GM23338 (cell line): ENCODE data around the gene NARS2.

Source experiments
- CREB1 ChIP-seq: fragments of 250-450 bp; sonication (Bioruptor Pico); IDR thresholded peaks from 2 replicates; pipeline ENCODE4 v1.5.0; 2020; ENCODE audit warnings: low read depth, mild to moderate bottlenecking, moderate library complexity
- EZH2 ChIP-seq: fragments of 200-600 bp; sonication (generic); IDR thresholded peaks from one replicate; pipeline ENCODE4 v1.8.0; 2017; ENCODE audit warnings: antibody characterized with exemption, mild to moderate bottlenecking, low read depth; ENCODE audit not compliant: unreplicated experiment
- EZH2phosphoT487 ChIP-seq: fragments of 200-600 bp; sonication (generic); IDR thresholded peaks from one replicate; pipeline ENCODE4 v1.8.1; 2018; ENCODE audit warnings: antibody characterized with exemption; ENCODE audit not compliant: unreplicated experiment
- JUNB ChIP-seq: IDR thresholded peaks from one replicate; pipeline ENCODE4 v1.6.1; 2016; ENCODE audit warnings: antibody characterized with exemption; ENCODE audit not compliant: unreplicated experiment
- POLR2AphosphoS5 ChIP-seq: IDR thresholded peaks from 2 replicates; pipeline ENCODE4 v1.6.1; 2016; ENCODE audit warnings: antibody characterized with exemption, low read depth
- ZNF331 ChIP-seq: fragments of 250-450 bp; sonication (Bioruptor Pico); IDR thresholded peaks from 2 replicates; pipeline ENCODE4 v1.5.0; 2020; ENCODE audit warnings: low read depth, mild to moderate bottlenecking, moderate library complexity
- TF ChIP-seq, protein P1 (sequence below), 2 experiments: fragments of 200-600 bp in 1 of 2; sonication (generic) in 1 of 2; conservative IDR thresholded peaks; 2 replicates each; pipeline versions ENCODE4 v1.5.1 to v1.6.1; 2016 to 2017; ENCODE audit warnings: antibody characterized with exemption in 2 of 2, low read depth in 2 of 2, mild to moderate bottlenecking in 2 of 2, moderate library complexity in 1 of 2

DNA sequence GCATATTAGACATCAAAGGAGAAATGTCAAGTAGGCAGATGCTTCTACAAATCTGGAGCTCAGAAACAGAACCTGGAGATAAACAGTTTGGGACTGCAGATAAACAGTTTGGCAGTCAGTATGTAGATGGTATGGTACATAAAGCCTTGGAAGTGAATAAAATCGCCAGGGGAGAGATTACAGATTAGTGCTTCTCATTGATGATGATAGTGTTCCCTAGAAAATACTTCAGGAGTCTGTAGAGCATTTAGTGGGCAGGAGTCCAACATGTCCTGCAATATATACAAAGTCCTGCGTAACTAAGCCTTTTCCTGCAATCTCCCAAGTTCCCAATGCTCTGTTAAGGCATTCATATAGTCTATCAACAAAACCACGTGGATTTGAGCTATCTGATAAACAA lies 35.2 kb downstream of the NARS2 start:
- TF ChIP-seq EZH2phosphoT487 (no peak), EZH2 (no peak), CREB1 (CRISPR knock-in tag) (no peak), POLR2AphosphoS5 (no peak), JUNB (no peak), ZNF331 (CRISPR knock-in tag) (no peak)
- TF ChIP-seq, protein P1, sequence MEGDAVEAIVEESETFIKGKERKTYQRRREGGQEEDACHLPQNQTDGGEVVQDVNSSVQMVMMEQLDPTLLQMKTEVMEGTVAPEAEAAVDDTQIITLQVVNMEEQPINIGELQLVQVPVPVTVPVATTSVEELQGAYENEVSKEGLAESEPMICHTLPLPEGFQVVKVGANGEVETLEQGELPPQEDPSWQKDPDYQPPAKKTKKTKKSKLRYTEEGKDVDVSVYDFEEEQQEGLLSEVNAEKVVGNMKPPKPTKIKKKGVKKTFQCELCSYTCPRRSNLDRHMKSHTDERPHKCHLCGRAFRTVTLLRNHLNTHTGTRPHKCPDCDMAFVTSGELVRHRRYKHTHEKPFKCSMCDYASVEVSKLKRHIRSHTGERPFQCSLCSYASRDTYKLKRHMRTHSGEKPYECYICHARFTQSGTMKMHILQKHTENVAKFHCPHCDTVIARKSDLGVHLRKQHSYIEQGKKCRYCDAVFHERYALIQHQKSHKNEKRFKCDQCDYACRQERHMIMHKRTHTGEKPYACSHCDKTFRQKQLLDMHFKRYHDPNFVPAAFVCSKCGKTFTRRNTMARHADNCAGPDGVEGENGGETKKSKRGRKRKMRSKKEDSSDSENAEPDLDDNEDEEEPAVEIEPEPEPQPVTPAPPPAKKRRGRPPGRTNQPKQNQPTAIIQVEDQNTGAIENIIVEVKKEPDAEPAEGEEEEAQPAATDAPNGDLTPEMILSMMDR (conservative IDR thresholded peaks at IDR 0.05; ENCODE audit: low read depth in 2 of 2), result no peak
